Right lobe of liver (tissue), 4 donors: ENCODE measurements around the gene MDP1.

ENCODE experiments used
- CTCF ChIP-seq, 4 donors: fragments of 200-600 bp in 3 of 4; fragments of 450-650 bp in 1 of 4; IDR thresholded peaks; one replicate each; pipeline versions ENCODE4 v1.5.1 to v1.8.0; 2016 to 2022; ENCODE audit warnings: antibody characterized with exemption in 4 of 4, mild to moderate bottlenecking in 2 of 4
- POLR2A ChIP-seq: fragments of 450-650 bp; IDR thresholded peaks from one replicate; pipeline ENCODE4 v1.6.1; 2017; ENCODE audit warnings: antibody characterized with exemption, mild to moderate bottlenecking
- donor health status: DM: no; HTN: no; CAD: no.
- donor health status: DM: no; HTN: no; CAD: no.
- donor health status: DM: no; HTN: yes; CAD: no.

GRCh38 chr14:24238123-24238522, 22.3 kb upstream of the MDP1 start:
- no peak for TF ChIP-seq POLR2A
- TF ChIP-seq CTCF (IDR thresholded peaks at IDR 0.05), result no peak
